ENCODE data around the gene ENTREP1.

The ENTREP1 gene

DNA sequence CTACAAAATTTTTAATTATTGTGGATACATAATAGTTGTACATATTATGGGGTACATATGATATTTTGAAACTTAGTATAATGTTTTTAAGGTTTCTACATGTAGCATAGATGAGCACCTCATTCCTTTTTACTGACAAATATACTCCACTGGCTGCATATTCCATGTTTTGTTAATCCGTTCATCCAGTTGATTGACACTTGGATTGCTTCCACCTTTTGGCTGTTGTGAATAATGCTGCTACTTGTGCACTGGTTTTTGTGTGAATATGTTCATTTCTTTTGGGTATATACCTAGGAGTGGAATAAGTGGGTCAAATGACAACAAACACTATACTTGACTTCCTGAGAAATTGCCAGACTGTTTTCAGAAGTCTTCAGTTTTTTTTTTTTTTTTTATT lies 2.8 kb upstream of the ENTREP1 start:
- no peak for DNase-seq

DNA sequence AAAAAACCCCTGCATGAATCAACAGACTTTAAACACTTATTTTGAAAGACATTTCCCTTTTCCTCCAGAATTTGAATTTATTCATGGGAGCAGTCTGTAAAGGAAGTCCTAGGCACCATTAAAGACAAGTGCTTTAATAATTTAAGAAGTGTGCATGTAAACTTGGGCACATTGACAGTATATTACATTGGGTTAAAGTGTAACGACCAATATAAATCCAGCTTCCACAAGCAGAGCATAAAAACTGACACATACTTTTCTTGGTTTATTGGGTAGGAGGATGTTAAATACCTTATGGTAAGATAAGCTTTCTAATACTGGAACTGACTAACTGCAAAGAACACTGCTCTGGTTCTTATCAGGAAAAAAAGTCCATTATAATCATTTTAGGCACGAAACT lies 1.2 kb upstream of the ENTREP1 start:
- no peak for DNase-seq

DNA sequence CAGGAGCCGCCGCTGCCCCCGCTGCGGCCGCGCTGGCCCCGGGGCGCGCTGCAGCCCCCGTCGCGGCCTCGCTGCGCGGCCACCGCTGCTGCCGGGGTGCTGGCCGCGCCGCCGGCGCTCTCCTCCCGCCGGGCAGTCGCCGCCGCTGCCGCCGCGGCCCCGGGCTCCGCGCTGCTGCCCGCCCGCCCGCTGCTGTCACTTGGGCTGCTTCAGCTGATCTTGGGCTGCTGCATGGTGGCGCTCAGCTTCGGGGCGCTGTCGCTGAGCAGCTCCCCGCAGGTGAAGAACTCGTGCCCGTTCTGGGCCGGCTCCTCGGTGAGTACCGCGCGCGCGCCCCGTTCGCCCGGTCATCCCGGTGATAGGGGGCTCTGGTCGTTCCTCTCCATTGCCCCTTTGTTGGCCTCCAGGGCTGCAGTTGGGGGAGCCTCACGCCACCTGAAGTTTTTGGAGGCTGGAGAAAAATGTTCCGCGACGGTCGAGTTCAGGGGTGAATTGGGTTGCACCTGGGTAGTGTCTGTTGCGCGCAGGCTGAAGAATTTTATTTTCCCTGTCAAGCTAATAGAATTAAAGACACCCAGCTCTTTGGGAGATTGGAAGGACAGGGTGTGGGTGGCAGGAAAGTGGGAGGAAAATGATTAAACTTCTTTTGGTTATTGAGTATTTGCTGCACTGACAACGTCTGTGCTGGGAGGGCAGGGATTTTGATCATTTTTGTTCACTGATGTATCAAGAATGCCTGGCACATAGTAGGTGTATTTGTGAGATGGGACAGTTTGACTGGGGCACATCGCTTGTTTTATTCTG lies 596 bp downstream of the ENTREP1 start:
- DNase-seq: no peak

DNA sequence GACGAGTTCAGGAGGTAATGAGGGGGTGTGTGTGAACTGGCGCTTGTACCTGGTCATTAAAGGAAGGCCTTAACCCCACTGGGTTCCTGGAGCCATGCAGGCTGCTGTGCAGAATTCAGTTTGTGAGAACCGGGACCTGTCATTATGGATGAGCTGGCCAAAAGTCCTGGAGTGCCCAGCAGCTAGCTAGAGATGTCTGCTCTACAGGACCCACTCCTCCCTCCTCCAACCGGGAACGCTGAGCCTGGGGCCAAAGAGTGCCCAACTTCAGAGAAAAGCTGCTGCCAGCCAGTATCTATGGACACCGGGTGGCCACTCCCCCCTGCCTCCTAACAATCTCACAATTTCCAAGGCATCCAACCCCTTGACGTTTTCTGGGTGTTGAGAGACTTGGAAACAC lies 1.2 kb downstream of the ENTREP1 start:
- no peak for DNase-seq

DNA sequence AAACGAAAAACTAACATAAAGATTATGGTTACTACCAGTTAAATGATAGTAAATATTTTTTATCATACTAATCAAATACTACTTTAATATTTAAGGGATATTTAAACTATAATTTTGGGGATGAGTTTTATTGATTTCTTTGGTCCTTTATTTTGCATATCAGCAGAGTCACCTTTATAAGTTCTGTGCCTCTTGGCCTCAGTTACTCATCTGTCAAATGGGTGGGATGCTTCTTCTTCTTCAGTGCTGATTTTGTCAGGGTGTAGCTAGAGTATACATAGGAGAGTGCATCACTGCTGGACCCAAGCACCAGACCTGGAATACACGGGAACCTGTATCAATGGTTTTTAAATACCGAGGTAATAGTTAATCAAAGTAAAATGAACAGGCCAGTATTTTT lies 5.6 kb downstream of the ENTREP1 start:
- DNase-seq: no peak

DNA sequence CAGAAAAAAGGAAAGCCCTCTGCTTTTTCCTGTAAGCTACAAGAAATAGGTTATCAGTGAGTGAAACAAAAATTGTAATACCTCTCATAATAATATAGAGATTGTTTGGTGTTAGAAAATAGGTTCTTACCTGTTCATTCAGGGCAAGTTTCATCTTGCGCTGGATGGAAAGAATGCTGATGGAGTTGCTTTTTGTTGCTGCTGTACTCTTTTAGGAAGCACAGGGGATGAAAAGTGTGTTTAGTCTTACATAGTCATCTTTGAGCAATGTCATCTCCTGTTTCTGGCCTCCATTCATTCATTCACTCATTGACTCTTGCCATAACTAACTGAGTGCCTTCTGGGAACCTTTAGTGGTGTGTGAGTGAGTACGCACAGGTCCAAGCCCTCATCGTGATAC lies 6.4 kb downstream of the ENTREP1 start:
- DNase-seq: no peak

DNA sequence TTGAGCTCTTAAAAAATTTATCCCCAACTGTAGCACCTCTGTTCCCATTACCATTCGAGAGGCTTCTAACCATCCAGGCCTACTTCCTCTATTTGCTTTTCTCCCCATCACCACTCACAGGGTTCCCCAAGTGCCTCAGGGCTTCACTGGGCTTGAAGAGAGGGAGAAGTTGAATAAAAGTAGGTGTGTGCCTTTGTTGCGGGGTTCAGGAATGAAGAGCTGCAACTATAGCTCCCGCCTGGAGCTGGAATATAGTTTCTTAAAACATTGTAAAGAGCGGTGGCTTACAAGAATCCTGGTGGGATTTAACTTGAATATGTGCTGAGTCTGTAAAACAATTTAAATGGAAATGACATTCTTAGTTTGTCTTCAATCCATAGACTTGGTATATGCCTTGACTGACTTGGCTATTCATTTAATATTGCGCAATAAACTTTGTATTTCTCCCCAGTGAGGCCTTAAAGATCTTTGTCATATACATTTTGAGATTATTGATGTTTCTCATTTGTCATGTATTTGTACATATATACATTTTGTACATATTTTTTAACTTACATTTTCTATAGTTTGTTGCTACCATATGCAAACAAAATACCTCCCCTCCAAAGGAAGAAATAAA lies 7.2 kb downstream of the ENTREP1 start:
- DNase-seq: no peak

DNA sequence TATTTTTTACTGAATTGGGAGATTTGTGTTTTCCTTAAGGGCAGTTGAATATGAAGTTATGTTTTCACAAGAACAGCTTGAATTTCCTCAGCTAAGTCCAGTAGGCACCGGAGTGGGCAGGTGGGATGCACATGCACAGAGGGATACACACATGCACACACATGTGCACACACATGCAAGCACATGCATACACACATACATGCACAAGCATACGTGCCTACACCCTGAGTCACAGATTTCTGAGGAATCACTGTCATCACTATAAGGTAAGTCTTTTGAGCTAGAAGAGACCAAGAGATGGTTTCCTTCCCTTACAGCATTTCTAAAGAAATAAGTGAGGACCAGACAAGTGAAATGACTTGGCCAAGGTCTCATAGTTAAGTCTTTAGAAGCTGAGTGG lies 8.7 kb downstream of the ENTREP1 start:
- no peak for DNase-seq

DNA sequence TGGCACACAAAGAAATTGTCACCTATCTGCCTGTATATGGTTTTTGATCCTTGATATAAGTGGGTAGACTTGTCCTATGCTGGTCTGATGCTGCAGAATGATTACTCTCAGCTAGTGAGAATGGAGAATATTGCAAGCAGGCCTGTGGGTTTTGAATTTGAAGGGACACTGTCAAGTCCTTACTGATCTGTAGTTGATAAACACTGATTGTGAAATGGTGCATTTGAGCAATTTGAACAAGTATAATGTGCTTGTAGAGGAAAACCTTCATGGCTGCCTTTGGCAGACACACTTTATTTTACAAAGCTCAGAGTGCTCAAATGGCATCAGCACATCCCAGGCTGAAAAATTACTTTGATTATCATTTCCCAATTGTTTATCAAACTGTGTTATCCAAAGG lies 9.3 kb downstream of the ENTREP1 start:
- no peak for DNase-seq

DNA sequence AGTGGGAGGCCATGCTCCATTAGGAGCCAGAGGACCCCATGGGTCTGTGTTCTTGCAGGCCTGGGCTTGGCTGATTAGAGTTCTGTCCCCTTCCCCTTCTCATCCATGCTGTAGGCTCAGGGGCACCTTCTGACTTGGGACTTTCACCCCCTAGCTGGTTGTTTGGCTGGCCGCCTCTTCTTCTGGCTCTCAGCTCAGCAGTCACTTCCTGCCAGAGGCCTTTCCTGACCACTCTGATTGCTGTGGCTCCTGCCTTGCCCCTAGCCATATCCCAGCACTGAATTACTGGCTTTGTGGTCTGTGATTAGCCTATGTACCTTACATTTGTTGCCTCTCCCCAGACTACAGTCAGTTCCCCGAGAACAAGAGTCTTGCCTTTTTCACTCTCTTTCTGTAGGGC lies 14.6 kb downstream of the ENTREP1 start:
- DNase-seq: peak; percentile 77

DNA sequence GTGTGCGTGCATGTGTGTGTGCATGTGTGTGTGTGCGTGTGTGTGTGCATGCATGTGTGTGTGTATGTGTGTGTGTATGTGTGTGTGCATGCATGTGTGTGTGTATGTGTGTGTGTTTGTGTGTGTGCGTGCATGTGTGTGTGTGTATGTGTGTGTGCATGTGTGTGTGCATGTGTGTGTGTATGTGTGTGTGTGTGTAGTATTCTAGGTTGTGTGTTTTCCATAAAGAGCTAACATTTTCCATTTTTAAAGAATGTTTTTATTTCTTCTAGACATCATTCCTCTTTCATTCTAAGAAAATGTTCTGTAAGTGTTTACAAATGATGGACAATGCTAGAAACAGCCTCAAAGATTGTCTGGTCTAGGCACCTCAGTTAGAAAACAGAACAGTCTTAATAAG lies 15.6 kb downstream of the ENTREP1 start:
- no peak for DNase-seq

DNA sequence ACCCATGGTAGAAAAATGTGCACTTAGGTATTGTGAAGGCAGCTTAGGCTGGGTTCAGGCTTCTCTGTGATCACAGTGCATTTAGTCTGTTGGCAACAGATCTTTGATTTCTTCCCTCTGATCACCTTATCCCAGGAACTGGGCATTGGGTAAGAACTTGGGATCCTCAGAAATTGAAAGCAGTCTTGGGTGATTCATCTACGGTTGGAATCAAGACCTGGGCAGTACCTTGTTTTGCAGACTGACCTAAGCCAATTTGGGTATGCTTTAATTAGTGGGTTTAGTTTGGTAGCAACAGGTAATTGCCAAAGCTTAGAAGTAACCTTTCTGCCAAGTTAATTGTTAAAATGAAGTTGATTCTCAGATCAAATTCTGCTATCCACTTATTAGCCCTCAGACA lies 17.8 kb downstream of the ENTREP1 start:
- no peak for DNase-seq

DNA sequence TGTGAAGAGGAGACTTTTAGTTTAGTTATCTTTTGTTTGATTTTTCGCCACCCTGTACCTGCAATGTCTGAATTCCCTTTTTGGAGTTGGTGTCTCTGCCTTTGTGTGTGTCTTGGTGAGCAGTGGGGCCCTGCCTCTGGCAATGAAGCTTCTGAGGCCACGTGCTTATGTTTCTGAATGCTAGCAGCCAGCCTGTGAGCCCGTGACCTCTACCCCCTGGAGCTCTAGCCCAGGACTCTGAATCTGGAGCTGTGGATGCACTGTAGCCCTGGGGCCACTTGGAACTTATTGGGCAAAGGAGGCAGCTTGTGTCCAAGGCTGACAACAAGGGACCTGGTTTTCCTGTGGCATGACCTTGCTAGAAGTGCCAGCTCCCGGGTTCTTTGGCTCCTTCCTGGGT lies 19.4 kb downstream of the ENTREP1 start:
- DNase-seq: peak; percentile 73

DNA sequence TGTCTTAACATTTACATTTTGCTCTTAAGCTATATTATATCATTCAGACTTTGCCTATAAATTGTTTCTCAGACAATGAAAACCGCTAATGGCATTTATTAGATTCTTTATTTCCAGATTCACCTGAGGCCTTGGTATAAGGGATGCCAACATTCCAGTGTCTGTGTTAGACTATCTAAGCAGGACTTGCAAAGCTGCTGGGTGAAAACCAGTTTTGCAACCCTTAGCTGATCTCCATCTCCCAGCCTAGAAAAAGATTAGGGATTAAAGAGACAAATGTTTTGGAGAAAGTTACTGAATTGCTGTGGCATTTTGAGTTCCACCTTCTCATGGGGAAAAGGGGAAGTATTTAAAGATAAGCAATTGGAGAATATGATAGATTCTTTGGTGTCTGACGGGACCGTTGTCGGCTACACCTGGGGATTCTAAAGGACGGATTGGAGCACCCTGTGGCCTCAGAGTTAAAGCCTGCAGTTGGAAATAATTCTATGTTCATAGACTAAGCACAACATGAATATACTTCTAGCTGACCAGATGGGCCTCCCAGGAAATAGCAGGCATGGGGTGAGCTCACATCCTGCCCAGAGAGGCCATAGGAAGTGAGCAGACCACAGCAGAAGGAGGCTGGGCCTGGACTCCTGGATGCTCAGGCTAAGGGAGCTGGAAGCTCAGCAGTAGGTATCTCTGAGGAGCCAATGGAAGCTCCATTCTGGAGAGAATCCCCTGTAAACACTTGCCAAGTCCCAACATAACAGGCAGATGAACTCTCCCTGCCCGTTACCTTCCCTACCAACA lies 21.8 kb downstream of the ENTREP1 start:
- DNase-seq: no peak

DNA sequence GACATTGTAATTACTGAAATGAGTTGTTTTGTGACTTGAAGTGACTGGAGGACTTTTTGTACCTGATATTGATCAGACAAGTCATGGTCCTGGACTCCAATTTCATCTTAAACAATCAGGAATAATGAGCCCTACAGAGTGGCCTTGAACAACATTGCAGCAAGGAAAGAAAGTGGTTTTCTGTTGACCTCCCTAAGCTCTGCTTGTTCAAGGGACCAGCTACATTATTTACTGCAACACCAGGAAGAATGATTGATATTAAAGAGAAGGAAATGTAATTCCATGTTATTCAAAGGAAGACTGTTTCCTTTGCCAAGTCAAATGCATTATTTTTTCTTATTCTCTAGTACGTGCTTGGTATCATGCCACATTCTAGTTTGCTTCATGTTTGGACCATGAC lies 22.6 kb downstream of the ENTREP1 start:
- no peak for DNase-seq

DNA sequence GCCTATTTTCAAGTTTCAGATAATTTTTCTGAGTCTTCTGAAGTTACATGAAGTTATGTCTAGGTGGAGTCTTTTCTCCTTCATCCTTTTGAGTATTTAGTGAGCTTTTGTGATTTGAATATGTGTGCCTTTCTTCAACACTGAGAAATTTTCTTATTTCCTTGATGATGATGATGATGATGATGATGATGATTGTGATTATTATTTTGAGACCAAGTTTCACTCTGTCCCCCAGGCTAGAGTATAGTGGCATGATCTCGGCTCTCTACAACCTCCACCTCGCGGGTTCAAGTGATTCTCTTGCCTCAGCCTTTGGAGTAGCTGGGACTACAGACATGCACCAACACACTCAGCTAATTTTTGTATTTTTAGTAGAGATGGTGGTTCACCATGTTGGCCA lies 26.2 kb downstream of the ENTREP1 start:
- no peak for DNase-seq

DNA sequence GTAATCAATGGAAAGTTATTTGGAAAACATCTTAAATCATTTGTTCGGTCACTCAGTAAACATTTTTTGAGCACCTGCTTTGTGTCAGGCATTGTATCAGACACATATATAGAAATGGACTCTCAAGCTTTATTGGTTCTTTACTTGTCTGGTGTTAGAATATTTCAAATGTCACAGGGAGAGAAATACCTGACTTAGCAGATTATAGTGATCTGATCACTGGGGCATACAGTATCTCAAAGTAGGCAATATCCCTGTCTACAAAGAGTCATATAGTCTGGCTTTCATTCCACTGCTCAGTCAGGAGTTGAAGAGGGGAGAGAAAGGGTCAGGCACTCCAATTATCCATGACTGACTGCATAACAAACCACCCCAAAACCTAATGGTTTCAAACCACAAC lies 30.2 kb downstream of the ENTREP1 start:
- DNase-seq: no peak

DNA sequence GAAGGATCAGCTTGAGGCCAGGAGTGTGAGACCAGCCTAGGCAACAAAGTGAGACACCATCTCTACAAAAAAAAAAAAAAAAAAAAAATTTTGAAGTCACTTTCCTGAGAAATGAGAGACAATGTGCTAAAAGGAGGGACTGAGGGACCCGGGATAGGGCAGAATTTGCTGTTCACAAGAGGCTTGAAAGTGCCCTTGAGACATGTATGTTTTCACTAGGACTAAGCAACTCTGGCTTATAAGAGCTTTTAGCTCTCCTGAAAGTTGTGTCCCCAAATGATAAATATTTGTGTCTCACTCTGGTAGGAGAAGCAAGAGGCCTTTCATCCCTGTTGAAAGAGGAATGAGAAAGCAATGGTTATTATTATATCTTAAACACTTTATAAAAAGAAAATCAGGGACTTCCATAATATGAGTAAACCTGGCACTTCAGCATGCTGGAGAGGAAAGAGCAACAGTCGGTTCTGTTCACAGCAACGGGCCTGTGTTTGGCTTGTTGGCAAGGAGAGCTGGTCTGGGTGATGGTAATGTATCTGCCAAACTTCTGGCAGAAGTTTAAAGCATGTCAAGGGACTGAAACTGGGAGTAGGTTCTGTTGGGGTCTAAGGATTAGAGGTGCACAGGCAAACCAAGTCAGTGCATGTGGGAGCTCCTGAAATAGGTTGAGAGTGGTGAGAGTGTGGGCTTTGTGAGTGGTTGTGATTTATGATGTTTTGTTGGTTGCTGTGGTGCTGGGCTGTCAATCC lies 32.2 kb downstream of the ENTREP1 start:
- no peak for DNase-seq

DNA sequence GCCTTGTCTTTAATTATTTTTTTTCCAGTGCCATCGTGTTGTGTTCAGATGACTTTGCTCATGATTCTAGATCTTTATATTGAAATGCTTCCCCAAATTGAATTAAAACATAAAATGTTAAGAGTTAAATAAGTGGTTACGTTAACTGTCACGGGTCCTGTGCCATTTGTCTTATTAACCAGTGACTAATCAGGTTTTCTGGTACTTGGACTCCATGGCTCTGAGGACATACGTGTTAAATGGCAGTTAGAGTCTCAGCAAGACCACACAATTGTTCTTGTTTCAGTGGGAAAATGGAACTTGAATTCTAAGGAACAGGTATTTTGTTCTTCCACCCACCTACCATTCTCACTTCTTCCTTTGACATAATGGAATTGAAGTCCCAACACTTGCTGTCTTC lies 32.8 kb downstream of the ENTREP1 start:
- DNase-seq: no peak

DNA sequence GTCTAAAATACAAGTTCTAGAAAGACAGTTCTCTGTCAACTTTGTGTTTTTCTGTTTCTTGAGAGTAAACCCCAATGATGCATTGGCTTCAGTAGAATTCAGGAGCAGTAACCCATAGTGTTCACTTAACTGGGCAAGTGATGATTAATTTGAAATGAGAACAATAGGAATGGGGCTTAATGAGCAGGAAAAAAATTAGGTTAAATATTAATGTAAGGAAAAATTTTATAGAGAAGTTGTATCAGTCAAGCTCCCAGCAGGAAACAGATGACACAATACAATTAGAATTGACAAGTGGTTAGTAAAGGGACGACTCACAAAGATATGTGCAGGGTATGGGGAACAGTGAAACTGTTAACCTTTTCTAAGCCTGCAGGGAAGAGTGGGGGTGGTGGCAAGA lies 38.2 kb downstream of the ENTREP1 start:
- no peak for DNase-seq

DNA sequence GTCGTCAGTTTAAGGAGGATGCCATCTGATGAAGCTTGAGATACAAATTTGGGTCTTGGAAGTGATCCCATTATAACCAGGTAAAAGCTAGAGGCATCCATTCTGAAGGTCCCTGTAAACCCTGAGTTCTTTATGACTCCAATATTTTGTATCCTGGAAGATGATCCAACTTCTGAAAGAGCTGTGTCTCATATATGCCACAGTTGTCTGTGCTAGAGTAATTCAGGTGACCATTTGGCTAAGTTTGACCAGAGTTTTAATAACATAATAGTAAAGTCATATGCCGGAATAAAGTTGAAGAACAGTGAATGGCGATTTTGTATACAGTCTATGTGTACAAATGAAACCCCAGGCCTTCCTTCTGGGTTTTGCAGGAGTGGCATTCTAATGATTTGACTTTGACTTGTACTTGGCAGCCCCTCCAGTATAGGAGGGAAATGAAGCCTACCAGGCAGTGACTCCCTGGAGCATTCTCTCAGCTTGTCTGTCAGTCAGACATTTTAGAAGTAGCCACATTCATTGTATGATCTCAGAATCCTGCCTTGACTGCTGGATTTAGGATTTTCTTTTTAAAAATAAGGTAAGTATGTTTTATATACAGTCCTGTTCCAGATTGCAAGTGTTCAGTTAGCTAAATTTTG lies 39.6 kb downstream of the ENTREP1 start:
- no peak for DNase-seq

DNA sequence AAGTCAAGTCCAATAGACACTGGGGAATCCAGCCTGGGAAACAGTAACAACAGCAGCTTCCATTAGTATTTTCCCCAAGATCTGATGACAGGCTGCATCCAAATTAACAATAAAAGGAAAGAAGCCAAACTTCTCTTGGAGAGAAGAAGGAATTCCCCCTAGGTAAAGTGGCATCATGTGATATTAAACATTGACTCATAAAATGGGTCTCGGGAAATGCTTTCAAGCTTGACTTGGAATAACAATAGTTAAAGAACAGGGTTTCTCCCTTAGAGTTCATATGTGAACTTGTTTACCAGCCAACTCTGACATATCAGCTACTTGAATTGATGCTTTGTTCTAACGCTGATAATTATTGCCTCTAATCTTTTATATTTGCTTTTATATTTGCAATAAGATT lies 45.4 kb downstream of the ENTREP1 start:
- DNase-seq: no peak

DNA sequence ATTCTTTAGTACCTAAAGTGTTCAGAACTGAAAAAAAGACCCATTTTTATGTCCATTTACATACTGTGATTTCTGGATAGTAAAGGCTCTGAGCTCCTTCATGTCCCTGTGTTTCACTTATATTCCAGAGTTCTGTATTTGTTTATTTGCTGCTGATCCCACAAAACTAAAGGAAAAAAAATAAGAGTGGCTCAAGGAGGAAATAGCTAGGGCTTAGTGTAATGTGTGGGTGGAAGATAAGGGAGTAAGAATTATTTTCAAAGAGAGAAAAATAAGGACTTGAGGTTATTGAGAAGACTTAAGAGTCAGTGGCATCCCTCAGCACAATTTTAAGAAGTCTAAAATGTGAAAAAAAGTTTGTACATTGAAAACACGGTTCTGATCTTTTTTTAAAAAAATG lies 46.0 kb downstream of the ENTREP1 start:
- DNase-seq: no peak
